ENCODE results near the gene LYSMD3. TPM values are rescaled to one million over a fixed set of nuclear protein-coding genes. Genes with fewer than 3 reads are reported as not detected.

LYSMD3 gene
- total and polyA plus RNA-seq, 2 experiments from 2014 or later: 15.8 to 29.8 TPM

DNA sequence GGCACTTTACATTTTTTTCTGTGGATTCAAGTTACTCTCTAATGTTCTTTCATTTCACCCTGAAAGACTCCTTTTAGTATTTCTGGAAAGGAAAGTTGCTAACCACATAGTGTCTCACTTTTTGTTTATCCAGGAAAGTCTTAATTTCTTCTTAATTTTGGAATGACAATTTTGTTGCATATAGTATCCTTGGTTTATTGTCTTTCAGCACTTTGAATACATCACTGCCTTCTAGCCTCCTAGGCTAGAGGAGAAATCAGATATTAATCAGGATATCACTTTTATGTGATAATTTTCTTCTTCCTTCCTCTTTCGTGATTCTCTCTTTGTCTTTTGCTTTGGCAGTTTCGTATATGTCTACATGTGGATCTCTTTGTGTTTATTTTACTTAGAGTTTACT lies 40.6 kb upstream of the LYSMD3 start:
- peaks cover 3% of the 10 kb centered on the region for H3K79me2 ChIP-seq
- H3K4me1 ChIP-seq (ENCODE audit: insufficient read depth): no peaks in the 10 kb centered on the region
- H3K4me2 ChIP-seq: no peak overlapping the region
- H3K4me3 ChIP-seq: no peak overlapping the region
- DNase-seq (ENCODE audit: low spot score): no peak
- no peaks in the 10 kb centered on the region for H3K36me3 ChIP-seq (replicated peaks; ENCODE audit: insufficient read depth, low read depth)
- no peaks in the 10 kb centered on the region for H4K20me1 ChIP-seq (ENCODE audit: insufficient read depth, poor library complexity, severe bottlenecking)
- H2AFZ ChIP-seq: no peak overlapping the region
- no peaks in the 10 kb centered on the region for H3K9me2 ChIP-seq (replicated peaks; ENCODE audit: insufficient read depth)
- WGBS (ENCODE audit: low lambda C conversion rate, missing lambda C conversion rate): 96% methylated on average over 2 of the region's 2 CpGs
- no peaks in the 10 kb centered on the region for H3K27me3 ChIP-seq
- peaks cover 9% of the 10 kb centered on the region for H3K9me3 ChIP-seq (ENCODE audit: low read depth)
- TF ChIP-seq, protein P1, sequence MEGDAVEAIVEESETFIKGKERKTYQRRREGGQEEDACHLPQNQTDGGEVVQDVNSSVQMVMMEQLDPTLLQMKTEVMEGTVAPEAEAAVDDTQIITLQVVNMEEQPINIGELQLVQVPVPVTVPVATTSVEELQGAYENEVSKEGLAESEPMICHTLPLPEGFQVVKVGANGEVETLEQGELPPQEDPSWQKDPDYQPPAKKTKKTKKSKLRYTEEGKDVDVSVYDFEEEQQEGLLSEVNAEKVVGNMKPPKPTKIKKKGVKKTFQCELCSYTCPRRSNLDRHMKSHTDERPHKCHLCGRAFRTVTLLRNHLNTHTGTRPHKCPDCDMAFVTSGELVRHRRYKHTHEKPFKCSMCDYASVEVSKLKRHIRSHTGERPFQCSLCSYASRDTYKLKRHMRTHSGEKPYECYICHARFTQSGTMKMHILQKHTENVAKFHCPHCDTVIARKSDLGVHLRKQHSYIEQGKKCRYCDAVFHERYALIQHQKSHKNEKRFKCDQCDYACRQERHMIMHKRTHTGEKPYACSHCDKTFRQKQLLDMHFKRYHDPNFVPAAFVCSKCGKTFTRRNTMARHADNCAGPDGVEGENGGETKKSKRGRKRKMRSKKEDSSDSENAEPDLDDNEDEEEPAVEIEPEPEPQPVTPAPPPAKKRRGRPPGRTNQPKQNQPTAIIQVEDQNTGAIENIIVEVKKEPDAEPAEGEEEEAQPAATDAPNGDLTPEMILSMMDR (IDR thresholded peaks at IDR 0.05; ENCODE audit: poor library complexity): no peak
- TF ChIP-seq EZH2 (IDR thresholded peaks at IDR 0.05; ENCODE audit: borderline replicate concordance) (no peak), EZH2phosphoT487 (IDR thresholded peaks at IDR 0.05; ENCODE audit: low read depth, severe bottlenecking, unreplicated experiment) (no peak)
- H3K27ac ChIP-seq: no peak overlapping the region

DNA sequence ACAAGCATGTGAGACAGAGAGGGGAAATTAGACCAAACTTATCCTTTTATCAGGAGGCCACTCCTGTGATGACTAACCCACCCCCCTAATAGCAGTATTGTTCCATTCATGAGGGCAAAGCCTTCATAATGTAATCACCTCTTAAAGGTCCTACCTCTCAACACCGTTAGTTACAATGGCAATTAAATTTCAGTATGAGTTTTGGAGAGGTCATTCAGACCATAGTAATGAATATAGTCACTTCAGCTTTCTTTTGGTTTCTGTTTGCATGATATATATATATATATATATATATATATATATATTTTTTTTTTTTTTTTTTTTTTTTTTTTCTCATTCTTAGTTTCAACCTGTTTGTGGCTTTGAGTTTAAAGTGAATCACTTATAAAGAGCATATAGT lies 39.7 kb upstream of the LYSMD3 start:
- WGBS (ENCODE audit: low lambda C conversion rate, missing lambda C conversion rate): 80% methylated on average over 1 of the region's 1 CpG
- H3K36me3 ChIP-seq (replicated peaks; ENCODE audit: insufficient read depth, low read depth): no peaks in the 10 kb centered on the region
- H3K4me3 ChIP-seq: no peak overlapping the region
- H3K27ac ChIP-seq: no peak overlapping the region
- no peaks in the 10 kb centered on the region for H3K27me3 ChIP-seq
- DNase-seq (ENCODE audit: low spot score): no peak
- TF ChIP-seq EZH2 (IDR thresholded peaks at IDR 0.05; ENCODE audit: borderline replicate concordance): no peak
- TF ChIP-seq, protein P1 (IDR thresholded peaks at IDR 0.05; ENCODE audit: poor library complexity): no peak
- H4K20me1 ChIP-seq (ENCODE audit: insufficient read depth, poor library complexity, severe bottlenecking): no peaks in the 10 kb centered on the region
- H2AFZ ChIP-seq: no peak overlapping the region
- no peaks in the 10 kb centered on the region for H3K4me1 ChIP-seq (ENCODE audit: insufficient read depth)
- H3K4me2 ChIP-seq: no peak overlapping the region
- H3K79me2 ChIP-seq: peaks cover 3% of the 10 kb centered on the region
- no peaks in the 10 kb centered on the region for H3K9me2 ChIP-seq (replicated peaks; ENCODE audit: insufficient read depth)
- H3K9me3 ChIP-seq (ENCODE audit: low read depth): peaks cover 9% of the 10 kb centered on the region

DNA sequence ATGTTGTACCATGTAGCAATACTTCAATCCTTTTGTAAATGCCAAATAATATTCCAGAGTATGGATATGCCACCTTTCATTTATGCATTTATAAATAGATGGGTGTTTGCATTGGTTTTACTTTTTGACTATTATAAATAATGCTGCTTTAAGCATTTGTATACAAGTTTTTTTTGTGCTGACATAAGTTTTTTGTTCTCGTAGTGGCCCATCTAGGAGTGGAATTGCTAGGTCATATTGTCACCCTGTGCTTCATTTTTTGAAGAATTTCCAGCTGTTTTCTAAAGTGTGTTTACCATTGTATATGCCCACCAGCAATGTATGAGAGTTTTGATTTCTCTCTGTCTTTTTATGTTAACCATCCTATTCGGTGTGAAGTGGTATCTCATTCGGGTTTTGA lies 36.1 kb upstream of the LYSMD3 start:
- H3K36me3 ChIP-seq (replicated peaks; ENCODE audit: insufficient read depth, low read depth): no peaks in the 10 kb centered on the region
- 94% methylated on average over 3 of the region's 3 CpGs for WGBS (ENCODE audit: low lambda C conversion rate, missing lambda C conversion rate)
- no peak overlapping the region for H3K4me2 ChIP-seq
- H3K27me3 ChIP-seq: no peaks in the 10 kb centered on the region
- no peak overlapping the region for H3K4me3 ChIP-seq
- H3K9me2 ChIP-seq (replicated peaks; ENCODE audit: insufficient read depth): no peaks in the 10 kb centered on the region
- DNase-seq (ENCODE audit: low spot score): no peak
- H2AFZ ChIP-seq: no peak overlapping the region
- no peak overlapping the region for H3K27ac ChIP-seq
- TF ChIP-seq EZH2phosphoT487 (IDR thresholded peaks at IDR 0.05; ENCODE audit: low read depth, severe bottlenecking, unreplicated experiment) (no peak), EZH2 (IDR thresholded peaks at IDR 0.05; ENCODE audit: borderline replicate concordance) (no peak)
- TF ChIP-seq, protein P1 (IDR thresholded peaks at IDR 0.05; ENCODE audit: poor library complexity): no peak
- H4K20me1 ChIP-seq (ENCODE audit: insufficient read depth, poor library complexity, severe bottlenecking): no peaks in the 10 kb centered on the region
- peaks cover 9% of the 10 kb centered on the region for H3K9me3 ChIP-seq (ENCODE audit: low read depth)
- H3K79me2 ChIP-seq: peaks cover 3% of the 10 kb centered on the region
- H3K4me1 ChIP-seq (ENCODE audit: insufficient read depth): no peaks in the 10 kb centered on the region

DNA sequence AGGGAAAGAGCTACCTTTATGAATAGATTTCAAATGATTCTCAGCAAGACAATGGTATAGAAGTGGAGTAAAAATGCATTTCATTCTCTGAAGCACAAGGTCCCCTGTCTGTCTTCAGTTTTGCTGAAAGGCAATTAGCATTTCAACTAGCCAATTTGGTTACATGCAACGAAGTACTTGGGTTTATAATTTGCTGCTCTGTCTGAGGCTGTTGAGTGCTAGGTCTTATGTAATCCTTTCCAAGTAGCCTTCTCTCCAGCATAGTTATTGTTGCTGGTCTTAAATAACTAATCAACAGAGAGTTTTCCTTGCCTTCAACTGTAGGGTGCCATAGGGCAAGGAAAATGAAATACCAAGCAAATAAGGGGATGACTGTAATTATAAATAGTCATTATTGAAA lies 33.7 kb upstream of the LYSMD3 start:
- Histone ChIP-seq H3K27ac (no peak overlapping the region), H3K9me3 (ENCODE audit: low read depth) (peaks cover under 1% of the 10 kb centered on the region), H4K20me1 (ENCODE audit: insufficient read depth, poor library complexity, severe bottlenecking) (no peaks in the 10 kb centered on the region), H3K36me3 (replicated peaks; ENCODE audit: insufficient read depth, low read depth) (no peaks in the 10 kb centered on the region), H3K4me3 (no peak overlapping the region), H3K4me2 (no peak overlapping the region), H3K9me2 (replicated peaks; ENCODE audit: insufficient read depth) (no peaks in the 10 kb centered on the region), H3K4me1 (ENCODE audit: insufficient read depth) (no peaks in the 10 kb centered on the region), H3K79me2 (no peaks in the 10 kb centered on the region), H2AFZ (no peak overlapping the region), H3K27me3 (no peaks in the 10 kb centered on the region)
- no peak for DNase-seq (ENCODE audit: low spot score)
- TF ChIP-seq EZH2 (IDR thresholded peaks at IDR 0.05; ENCODE audit: borderline replicate concordance) (no peak), EZH2phosphoT487 (IDR thresholded peaks at IDR 0.05; ENCODE audit: low read depth, severe bottlenecking, unreplicated experiment) (no peak)
- TF ChIP-seq, protein P1 (IDR thresholded peaks at IDR 0.05; ENCODE audit: poor library complexity): no peak
- 50% methylated on average over 1 of the region's 1 CpG for WGBS (ENCODE audit: low lambda C conversion rate, missing lambda C conversion rate)
